ENCODE results near the gene WDTC1. TPM values are rescaled to one million over a fixed set of nuclear protein-coding genes. Genes with fewer than 3 reads are reported as not detected.
A peak's percentile ranks its signal among the peaks of the same experiment; 100 is the strongest.

Gene WDTC1
- total and polyA plus RNA-seq, 8 donors, result 33.9 to 39.6 (median 37.2) TPM

- DNase-seq (peak in 1 of 4 donors; percentile 76), ATAC-seq (no peak)
- no peaks in the 10 kb centered on the region for H3K9me3 ChIP-seq
- peak overlapping the region in 1 of 2 donors; percentile 45 for H3K27ac ChIP-seq
- TF ChIP-seq CTCF (IDR thresholded peaks at IDR 0.05), result no peak
- H3K4me3 ChIP-seq, result no peak overlapping the region
- H3K27me3 ChIP-seq, result no peaks in the 10 kb centered on the region
- intact Hi-C loops (cut with DNase I), result loop anchor here in 1 of 2 donors (5.0 kb wide), 1 partner anchor 36 kb away; the partner anchor contains the start of gene GPR3
- H3K36me3 ChIP-seq, result peaks cover 0 to 92% of the 10 kb centered on the region in 2 donors
- H3K4me1 ChIP-seq, result peaks cover 0 to 31% of the 10 kb centered on the region in 2 donors
These were observed 122.3 kb downstream of the WDTC1 start for GRCh38 chr1:27356619-27357280.

GRCh38 chr1:27357281-27358037 is 123.0 kb downstream of the WDTC1 start:
- intact Hi-C loops (cut with DNase I), result loop anchor here in 1 of 2 donors (5.0 kb wide), 1 partner anchor 35 kb away; the partner anchor contains the start of gene GPR3
- peak overlapping the region in 1 of 2 donors; percentile 45 for H3K27ac ChIP-seq
- DNase-seq (peak in 3 of 4 donors; percentile 75 to 95 (median 78)), ATAC-seq (peak; percentile 82)
- TF ChIP-seq CTCF (IDR thresholded peaks at IDR 0.05), result peak; percentile 98 to 99
- H3K4me3 ChIP-seq, result no peak overlapping the region
- H3K9me3 ChIP-seq, result no peaks in the 10 kb centered on the region
- no peaks in the 10 kb centered on the region for H3K27me3 ChIP-seq
- peaks cover 0 to 99% of the 10 kb centered on the region in 2 donors for H3K36me3 ChIP-seq
- peaks cover 0 to 31% of the 10 kb centered on the region in 2 donors for H3K4me1 ChIP-seq

Other genes with a start within 250 kb of the WDTC1 start
- 10 to 100 TPM; 23.4 to 27.7 TPM for gene TRNP1, start 240.9 kb upstream of the WDTC1 start, total RNA-seq
- gene TRNP1, start 240.9 kb upstream of the WDTC1 start, polyA plus RNA-seq (ENCODE audit: insufficient read length in 6 of 6), result 1 to 10 TPM; 1.6 to 3.5 (median 2.8) TPM
- 10 to 100 TPM; 22.9 to 27.3 TPM for gene TENT5B, start 221.8 kb upstream of the WDTC1 start, total RNA-seq
- 1 to 10 TPM; 1.5 to 2.7 (median 2.0) TPM for gene TENT5B, start 221.8 kb upstream of the WDTC1 start, polyA plus RNA-seq (ENCODE audit: insufficient read length in 6 of 6)
- gene SLC9A1, start 79.5 kb upstream of the WDTC1 start, total RNA-seq, result 10 to 100 TPM; 47.1 to 63.8 TPM
- 10 to 100 TPM; 16.0 to 23.2 (median 19.4) TPM for gene SLC9A1, start 79.5 kb upstream of the WDTC1 start, polyA plus RNA-seq (ENCODE audit: insufficient read length in 6 of 6)
- 10 to 100 TPM; 29.4 to 36.0 TPM for gene TMEM222, start 87.5 kb downstream of the WDTC1 start, total RNA-seq
- 10 to 100 TPM; 31.6 to 40.4 (median 35.7) TPM for gene TMEM222, start 87.5 kb downstream of the WDTC1 start, polyA plus RNA-seq (ENCODE audit: insufficient read length in 6 of 6)
- gene SYTL1, start 107.4 kb downstream of the WDTC1 start, total RNA-seq, result 10 to 100 TPM; 41.4 to 44.1 TPM
- gene SYTL1, start 107.4 kb downstream of the WDTC1 start, polyA plus RNA-seq (ENCODE audit: insufficient read length in 6 of 6), result 10 to 100 TPM in 1 of 6 donors, 1 to 10 TPM in 5; 4.7 to 10.1 (median 8.1) TPM
- gene MAP3K6, start 132.3 kb downstream of the WDTC1 start, total RNA-seq, result 10 to 100 TPM; 81.7 to 83.3 TPM
- gene MAP3K6, start 132.3 kb downstream of the WDTC1 start, polyA plus RNA-seq (ENCODE audit: insufficient read length in 6 of 6), result 10 to 100 TPM; 11.8 to 23.6 (median 15.1) TPM
- gene FCN3, start 140.2 kb downstream of the WDTC1 start, total RNA-seq, result 100 to 1,000 TPM; 156 to 487 TPM
- gene FCN3, start 140.2 kb downstream of the WDTC1 start, polyA plus RNA-seq (ENCODE audit: insufficient read length in 6 of 6), result 10 to 100 TPM; 13.4 to 20.6 (median 16.2) TPM
- gene CD164L2, start 148.7 kb downstream of the WDTC1 start, total RNA-seq, result 1 to 10 TPM; 4.0 to 5.9 TPM
- 1 to 10 TPM in 3 of 6 donors, under 1 TPM in 3; 0.33 to 2.2 (median 1.1) TPM for gene CD164L2, start 148.7 kb downstream of the WDTC1 start, polyA plus RNA-seq (ENCODE audit: insufficient read length in 6 of 6)
- gene GPR3, start 158.0 kb downstream of the WDTC1 start, total RNA-seq, result under 1 TPM; 0.16 to 0.29 TPM
- gene GPR3, start 158.0 kb downstream of the WDTC1 start, polyA plus RNA-seq (ENCODE audit: insufficient read length in 6 of 6), result 1 to 10 TPM in 4 of 6 donors, under 1 TPM in 2; 0.58 to 1.7 (median 1.2) TPM